Parathyroid adenoma (tissue), 2 donors: ENCODE data around the gene UTS2R.

Experiments used
- H2AFZ ChIP-seq: fragments of 300-600 bp; sonication (generic); one replicate; pipeline ENCODE4 v1.7.0; 2017; ENCODE audit warnings: antibody characterized with exemption, mild to moderate bottlenecking
- H3K27ac ChIP-seq: fragments of 300-600 bp; sonication (generic); one replicate; pipeline ENCODE4 v1.7.0; 2017
- H3K27me3 ChIP-seq: fragments of 300-600 bp; sonication (generic); one replicate; pipeline ENCODE4 v1.7.0; 2017; ENCODE audit warnings: low read length; ENCODE audit not compliant: control insufficient read depth, insufficient read depth
- H3K36me3 ChIP-seq: fragments of 300-600 bp; sonication (generic); one replicate; pipeline ENCODE4 v1.7.0; 2017; ENCODE audit warnings: low read length; ENCODE audit not compliant: control insufficient read depth, insufficient read depth
- H3K4me1 ChIP-seq: fragments of 300-600 bp; sonication (generic); one replicate; pipeline ENCODE4 v1.7.0; 2017; ENCODE audit warnings: control low read depth
- H3K4me2 ChIP-seq: fragments of 300-600 bp; sonication (generic); one replicate; pipeline ENCODE4 v1.7.0; 2017; ENCODE audit warnings: low read length
- H3K4me3 ChIP-seq: fragments of 300-600 bp; sonication (generic); one replicate; pipeline ENCODE4 v1.7.0; 2017; ENCODE audit warnings: low read depth, low read length
- H3K79me2 ChIP-seq: fragments of 300-600 bp; sonication (generic); one replicate; pipeline ENCODE4 v1.7.0; 2017; ENCODE audit warnings: control low read depth
- H3K9ac ChIP-seq: fragments of 300-600 bp; sonication (generic); one replicate; pipeline ENCODE4 v1.7.0; 2017; ENCODE audit warnings: mild to moderate bottlenecking
- H3K9me3 ChIP-seq: fragments of 300-600 bp; sonication (generic); one replicate; pipeline ENCODE4 v1.7.0; 2017; ENCODE audit warnings: low read length; ENCODE audit not compliant: control insufficient read depth
- CTCF ChIP-seq: fragments of 300-600 bp; sonication (generic); IDR thresholded peaks from one replicate; pipeline ENCODE4 v1.7.0; 2017; ENCODE audit warnings: antibody characterized with exemption, mild to moderate bottlenecking
- donor health status: primary hyperparathyroidism.

The UTS2R gene

DNA sequence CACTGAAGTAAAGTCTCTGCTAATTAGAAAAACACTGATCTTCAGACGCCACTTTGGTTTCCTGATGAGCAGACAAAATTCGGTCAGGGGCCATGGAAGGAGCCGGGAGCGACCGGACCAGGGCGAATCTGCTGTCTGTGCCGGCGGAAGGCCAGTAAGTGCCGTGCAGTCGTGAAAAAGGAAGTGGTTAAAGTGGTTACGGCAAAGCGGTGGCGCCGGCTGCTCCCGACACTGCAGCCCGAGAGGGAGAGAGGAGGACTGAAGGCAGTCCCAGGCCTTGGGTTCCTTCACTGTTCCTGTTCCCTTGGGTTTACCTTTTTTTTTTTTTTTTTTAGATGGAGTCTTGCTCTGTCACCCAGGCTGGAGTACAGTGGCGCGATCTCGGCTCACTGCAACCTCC is 29.3 kb downstream of the UTS2R start:
- no peaks in the 10 kb centered on the region for H3K79me2 ChIP-seq
- H3K4me3 ChIP-seq, result no peak overlapping the region
- H3K27ac ChIP-seq, result no peak overlapping the region
- H3K27me3 ChIP-seq, result no peaks in the 10 kb centered on the region
- no peaks in the 10 kb centered on the region for H3K36me3 ChIP-seq
- no peak for TF ChIP-seq CTCF
- no peak overlapping the region for H3K4me2 ChIP-seq
- no peaks in the 10 kb centered on the region for H3K9me3 ChIP-seq
- no peak overlapping the region for H3K9ac ChIP-seq
- H2AFZ ChIP-seq, result no peak overlapping the region
- no peaks in the 10 kb centered on the region for H3K4me1 ChIP-seq

- Histone ChIP-seq H2AFZ (no peak overlapping the region), H3K9me3 (no peaks in the 10 kb centered on the region), H3K27me3 (no peaks in the 10 kb centered on the region), H3K36me3 (no peaks in the 10 kb centered on the region), H3K4me3 (no peak overlapping the region), H3K79me2 (no peaks in the 10 kb centered on the region), H3K27ac (no peak overlapping the region), H3K4me1 (no peaks in the 10 kb centered on the region), H3K4me2 (no peak overlapping the region), H3K9ac (no peak overlapping the region)
- TF ChIP-seq CTCF, result no peak
Measured at GRCh38 chr17:82402865-82403264, 31.3 kb downstream of the UTS2R start.

DNA sequence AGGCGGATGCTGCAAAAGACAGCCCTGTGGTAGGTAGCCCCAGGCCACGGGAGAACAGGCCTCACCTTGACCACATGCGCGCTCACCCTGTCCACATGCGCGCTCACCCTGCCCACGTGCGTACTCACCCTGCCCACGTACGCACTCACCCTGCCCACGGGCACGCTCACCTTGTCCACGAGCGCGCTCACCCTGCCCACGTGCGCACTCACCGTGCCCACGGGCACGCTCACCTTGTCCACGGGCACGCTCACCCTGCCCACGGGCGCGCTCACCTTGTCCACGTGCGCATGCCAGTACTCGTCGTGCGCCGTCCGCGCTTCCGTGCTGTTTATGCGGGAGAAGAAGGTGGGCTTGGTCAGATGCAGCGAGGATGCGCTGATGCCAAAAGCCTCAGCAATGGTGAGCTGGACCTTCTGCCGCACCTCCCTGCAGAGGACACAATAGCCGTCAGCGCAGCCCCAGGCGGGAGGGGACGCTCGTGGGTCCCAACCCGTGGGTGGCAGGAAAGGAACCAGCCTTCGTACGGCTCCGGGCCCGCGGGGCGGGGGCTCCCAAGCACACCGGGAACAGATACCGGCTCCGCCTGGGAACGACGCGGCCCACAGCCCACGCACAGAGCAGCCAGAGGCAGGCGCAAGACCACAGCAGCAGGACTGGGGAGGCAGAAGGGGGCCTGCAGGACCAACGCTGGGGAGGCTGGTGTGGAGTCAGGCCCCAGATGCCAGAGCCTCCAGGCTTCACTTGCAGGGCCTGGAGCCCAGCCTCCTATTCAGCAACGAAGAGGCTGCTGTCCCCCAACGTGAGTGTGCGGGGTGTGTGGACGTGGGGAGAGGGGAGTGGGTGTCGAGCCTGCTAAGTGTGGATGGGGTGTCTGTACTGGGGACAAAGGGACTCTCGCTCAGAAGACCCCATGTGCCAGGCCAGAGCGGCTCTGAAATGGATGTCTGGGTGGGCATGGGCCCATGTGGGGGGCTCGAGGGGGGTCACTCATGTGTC is 32.4 kb downstream of the UTS2R start:
- TF ChIP-seq CTCF, result no peak
- Histone ChIP-seq H3K4me3 (no peak overlapping the region), H3K4me1 (no peaks in the 10 kb centered on the region), H3K36me3 (no peaks in the 10 kb centered on the region), H3K79me2 (peaks cover 8% of the 10 kb centered on the region), H3K27me3 (no peaks in the 10 kb centered on the region), H3K9ac (no peak overlapping the region), H3K9me3 (no peaks in the 10 kb centered on the region), H2AFZ (no peak overlapping the region), H3K27ac (no peak overlapping the region), H3K4me2 (no peak overlapping the region)

DNA sequence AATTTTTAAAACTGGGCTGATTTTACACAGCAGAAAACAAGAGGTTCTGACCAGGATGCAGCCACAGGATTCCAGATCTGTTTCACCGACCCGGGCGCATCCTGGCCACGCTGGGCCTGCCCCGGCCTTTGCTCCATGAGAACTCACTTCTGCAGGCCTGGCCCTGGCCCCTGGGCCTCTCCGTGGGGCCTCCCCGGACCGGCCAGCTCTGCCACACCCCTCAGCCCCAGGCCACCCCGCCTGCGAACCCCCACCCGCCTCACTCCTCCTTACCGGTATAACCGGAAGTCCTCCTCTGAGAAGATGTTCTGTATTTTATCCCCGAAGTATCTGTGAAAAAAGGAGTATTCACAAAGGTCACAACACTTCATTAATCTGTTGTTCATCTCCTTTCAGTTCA is 33.5 kb downstream of the UTS2R start:
- no peak for TF ChIP-seq CTCF
- Histone ChIP-seq H3K9me3 (no peaks in the 10 kb centered on the region), H2AFZ (no peak overlapping the region), H3K36me3 (no peaks in the 10 kb centered on the region), H3K4me1 (no peaks in the 10 kb centered on the region), H3K4me2 (no peak overlapping the region), H3K79me2 (peaks cover 18% of the 10 kb centered on the region), H3K9ac (no peak overlapping the region), H3K27me3 (no peaks in the 10 kb centered on the region), H3K27ac (no peak overlapping the region), H3K4me3 (no peak overlapping the region)
